Fibroblast of gingiva (primary cell): Measurements from ENCODE around the gene BRSK2.

Source experiments
- DNase-seq: peaks from one replicate; pipeline ENCODE4 v3.0.0-alpha.2; 2011; ENCODE audit warnings: low read depth

Gene BRSK2

GRCh38 chr11:1438261-1438966 is 48.7 kb downstream of the BRSK2 start:
- DNase-seq: no peak

- DNase-seq: no peak
Measured at GRCh38 chr11:1438967-1439330, 49.2 kb downstream of the BRSK2 start.

- no peak for DNase-seq
Measured at GRCh38 chr11:1439341-1439740, 49.6 kb downstream of the BRSK2 start.

GRCh38 chr11:1440066-1440465 is 50.3 kb downstream of the BRSK2 start:
- DNase-seq: no peak

GRCh38 chr11:1440496-1440895 is 50.8 kb downstream of the BRSK2 start:
- no peak for DNase-seq

GRCh38 chr11:1442163-1442562 is 52.4 kb downstream of the BRSK2 start:
- no peak for DNase-seq

- no peak for DNase-seq
Measured at GRCh38 chr11:1442807-1443366, 53.2 kb downstream of the BRSK2 start.

- no peak for DNase-seq
Measured at GRCh38 chr11:1443737-1444136, 54.0 kb downstream of the BRSK2 start.

GRCh38 chr11:1444321-1444720 is 54.6 kb downstream of the BRSK2 start:
- no peak for DNase-seq

GRCh38 chr11:1444823-1445422 is 55.2 kb downstream of the BRSK2 start:
- DNase-seq: no peak

- DNase-seq: no peak
Measured at GRCh38 chr11:1445741-1446445, 56.2 kb downstream of the BRSK2 start.

- no peak for DNase-seq
Measured at GRCh38 chr11:1446623-1447022, 56.9 kb downstream of the BRSK2 start.

GRCh38 chr11:1447845-1448825 is 58.4 kb downstream of the BRSK2 start:
- no peak for DNase-seq

GRCh38 chr11:1448882-1449281 is 59.1 kb downstream of the BRSK2 start:
- DNase-seq: no peak

- DNase-seq: no peak
Measured at GRCh38 chr11:1449490-1450243, 59.9 kb downstream of the BRSK2 start.

GRCh38 chr11:1450344-1450875 is 60.7 kb downstream of the BRSK2 start:
- no peak for DNase-seq

- no peak for DNase-seq
Measured at GRCh38 chr11:1450949-1451710, 61.4 kb downstream of the BRSK2 start.

GRCh38 chr11:1451781-1452470 is 62.2 kb downstream of the BRSK2 start:
- DNase-seq: no peak

GRCh38 chr11:1452744-1453143 is 63.0 kb downstream of the BRSK2 start:
- no peak for DNase-seq
